Loucy (cell line): ENCODE results near the gene BARX1.
"Not testable (repeated sequence)": the region's sequence is repeated elsewhere in the genome, so short reads cannot be mapped to it uniquely, and the experiment has no call there.

Experiments
- H2AFZ ChIP-seq: fragments of 200-600 bp; sonication (generic); 2 replicates; pipeline ENCODE4 v1.6.0; 2016; ENCODE audit warnings: antibody characterized with exemption, mild to moderate bottlenecking, low read length, moderate library complexity
- H3F3A ChIP-seq: fragments of 200-600 bp; 2 replicates; pipeline ENCODE4 v1.6.0; 2016; ENCODE audit warnings: antibody characterized with exemption, low read depth, mild to moderate bottlenecking
- H3K27me3 ChIP-seq: fragments of 200-600 bp; sonication (generic); 2 replicates; pipeline ENCODE4 v1.6.1; 2014; ENCODE audit warnings: low read length, mild to moderate bottlenecking; ENCODE audit not compliant: insufficient read depth, poor library complexity, severe bottlenecking
- H3K36me3 ChIP-seq: fragments of 200-600 bp; sonication (generic); 2 replicates; pipeline ENCODE4 v1.6.1; 2016; ENCODE audit warnings: low read length; ENCODE audit not compliant: insufficient read depth
- H3K4me1 ChIP-seq: fragments of 200-600 bp; sonication (generic); 2 replicates; pipeline ENCODE4 v1.5.1; 2014; ENCODE audit warnings: low read length, mild to moderate bottlenecking; ENCODE audit not compliant: insufficient read depth, poor library complexity, severe bottlenecking
- H3K4me2 ChIP-seq: fragments of 200-600 bp; sonication (generic); 2 replicates; pipeline ENCODE4 v1.6.0; 2014; ENCODE audit warnings: antibody characterized with exemption, low read length, low read depth, mild to moderate bottlenecking; ENCODE audit not compliant: poor library complexity, severe bottlenecking
- H3K4me3 ChIP-seq: fragments of 200-600 bp; sonication (generic); 2 replicates; pipeline ENCODE4 v1.5.1; 2014; ENCODE audit warnings: low read length, mild to moderate bottlenecking, mixed read lengths; ENCODE audit not compliant: poor library complexity, severe bottlenecking
- H3K79me2 ChIP-seq: fragments of 200-600 bp; sonication (generic); 2 replicates; pipeline ENCODE4 v1.6.1; 2014; ENCODE audit warnings: low read length; ENCODE audit not compliant: insufficient read depth
- H3K9ac ChIP-seq: fragments of 200-600 bp; sonication (generic); 2 replicates; pipeline ENCODE4 v1.6.0; 2014; ENCODE audit warnings: mild to moderate bottlenecking, low read depth, low read length, moderate library complexity; ENCODE audit not compliant: poor library complexity, severe bottlenecking
- H3K9me2 ChIP-seq: fragments of 200-600 bp; sonication (generic); replicated peaks from 2 replicates; pipeline ENCODE4 v1.6.1; 2016; ENCODE audit warnings: low read depth, low read length, mixed read lengths
- H3K9me3 ChIP-seq: fragments of 200-600 bp; sonication (generic); 2 replicates; pipeline ENCODE4 v1.6.1; 2014; ENCODE audit warnings: mild to moderate bottlenecking, antibody characterized with exemption, low read length, low read depth; ENCODE audit not compliant: insufficient read depth
- H4K20me1 ChIP-seq: fragments of 200-600 bp; sonication (generic); 2 replicates; pipeline ENCODE4 v1.6.0; 2014; ENCODE audit warnings: antibody characterized with exemption, low read length, mild to moderate bottlenecking; ENCODE audit not compliant: insufficient read depth, poor library complexity, severe bottlenecking
- CTCF ChIP-seq: fragments of 200-600 bp; sonication (generic); conservative IDR thresholded peaks from 2 replicates; pipeline ENCODE4 v1.5.1; 2014; ENCODE audit warnings: mild to moderate bottlenecking, antibody characterized with exemption, low read length
- EZH2phosphoT487 ChIP-seq: fragments of 200-600 bp; IDR thresholded peaks from 2 replicates; pipeline ENCODE4 v1.6.1; 2018; ENCODE audit warnings: antibody characterized with exemption, mild to moderate bottlenecking, moderate library complexity, borderline replicate concordance

Gene BARX1

GRCh38 chr9:93940951-93941350 lies 14.2 kb downstream of the BARX1 start:
- Histone ChIP-seq H3K36me3 (no peaks in the 10 kb centered on the region), H3K9me2 (no peaks in the 10 kb centered on the region), H3K9me3 (no peaks in the 10 kb centered on the region; the same call in 1 of the 2 replicates), H3K4me1 (no peaks in the 10 kb centered on the region), H4K20me1 (no peaks in the 10 kb centered on the region), H3K4me2 (no peak overlapping the region), H3K4me3 (no peak overlapping the region), H3K9ac (no peak overlapping the region), H3F3A (no peaks in the 10 kb centered on the region), H3K27me3 (no peaks in the 10 kb centered on the region), H2AFZ (no peak overlapping the region), H3K79me2 (no peaks in the 10 kb centered on the region)
- TF ChIP-seq CTCF (no peak), EZH2phosphoT487 (no peak)

- not testable (repeated sequence) for H2AFZ ChIP-seq, H3K27me3 ChIP-seq, H3K9me3 ChIP-seq, H3K4me2 ChIP-seq, H3K4me1 ChIP-seq, H3F3A ChIP-seq, H3K9me2 ChIP-seq, H3K36me3 ChIP-seq, H3K79me2 ChIP-seq, H3K4me3 ChIP-seq, H4K20me1 ChIP-seq, H3K9ac ChIP-seq
Observed at GRCh38 chr9:93939589-93939988, 15.6 kb downstream of the BARX1 start.

- Histone ChIP-seq H3K9me3 (no peaks in the 10 kb centered on the region; the same call in 1 of the 2 replicates), H4K20me1 (no peaks in the 10 kb centered on the region), H3F3A (no peaks in the 10 kb centered on the region), H3K9me2 (no peaks in the 10 kb centered on the region), H3K4me1 (no peaks in the 10 kb centered on the region), H3K79me2 (no peaks in the 10 kb centered on the region), H2AFZ (no peak overlapping the region), H3K4me2 (no peak overlapping the region), H3K4me3 (no peak overlapping the region), H3K36me3 (no peaks in the 10 kb centered on the region), H3K27me3 (no peaks in the 10 kb centered on the region), H3K9ac (no peak overlapping the region)
- TF ChIP-seq EZH2phosphoT487 (no peak), CTCF (no peak)
Observed at GRCh38 chr9:93937193-93937592, 18.0 kb downstream of the BARX1 start.

- no peaks in the 10 kb centered on the region for H3K36me3 ChIP-seq
- no peaks in the 10 kb centered on the region for H3K9me2 ChIP-seq
- H3K4me1 ChIP-seq = no peaks in the 10 kb centered on the region
Observed at GRCh38 chr9:93931905-93932304, 23.2 kb downstream of the BARX1 start.

More at GRCh38 chr9:93931905-93932304, 23.2 kb downstream of the BARX1 start:
- Histone ChIP-seq H3K27me3 (no peaks in the 10 kb centered on the region), H3K4me2 (no peak overlapping the region), H3K4me3 (no peak overlapping the region), H3F3A (no peaks in the 10 kb centered on the region), H3K9ac (no peak overlapping the region), H2AFZ (no peak overlapping the region), H3K9me3 (no peaks in the 10 kb centered on the region), H3K79me2 (no peaks in the 10 kb centered on the region), H4K20me1 (no peaks in the 10 kb centered on the region)
- TF ChIP-seq CTCF (no peak), EZH2phosphoT487 (no peak)
